Right lobe of liver (tissue), 6 donors: ENCODE results near the gene TRAPPC2L. TPM values are rescaled to one million over a fixed set of nuclear protein-coding genes. Genes with fewer than 3 reads are reported as not detected.

ENCODE experiments used
- ATAC-seq, 4 donors: fragments of 200-7000 bp; cut with Tn5 transposase; one replicate each; pipeline ENCODE4 v1.9.1; 2020; ENCODE audit warnings: mild to moderate bottlenecking in 4 of 4, moderate library complexity in 4 of 4
- DNase-seq, 3 donors: peaks; one replicate each; pipeline ENCODE4 v3.0.0-alpha.2; 2020
- H3K27ac ChIP-seq, 3 donors: fragments of 200-600 bp; one replicate each; pipeline ENCODE4 v1.8.0; 2022
- H3K27me3 ChIP-seq, 2 donors: fragments of 200-600 bp; one replicate each; pipeline ENCODE4 v1.8.0; 2022
- H3K36me3 ChIP-seq, 4 donors: fragments of 200-600 bp; sonication (generic) in 1 of 4; one replicate each; pipeline versions ENCODE4 v1.5.1 to v1.8.0; 2017 to 2022; ENCODE audit warnings: control low read depth in 1 of 4
- H3K4me1 ChIP-seq, 4 donors: fragments of 200-600 bp; sonication (generic) in 1 of 4; one replicate each; pipeline versions ENCODE4 v1.5.1 to v1.8.0; 2017 to 2022; ENCODE audit warnings: control low read depth in 1 of 4
- H3K4me3 ChIP-seq, 3 donors: fragments of 200-600 bp; one replicate each; pipeline ENCODE4 v1.8.0; 2022
- H3K9me3 ChIP-seq, 4 donors: fragments of 200-600 bp; sonication (generic) in 1 of 4; one replicate each; pipeline versions ENCODE4 v1.5.1 to v1.8.0; 2017 to 2022; ENCODE audit warnings: control low read depth in 1 of 4
- POLR2A ChIP-seq: fragments of 450-650 bp; IDR thresholded peaks from one replicate; pipeline ENCODE4 v1.6.1; 2017; ENCODE audit warnings: antibody characterized with exemption, mild to moderate bottlenecking
- WGBS: methylation state at CpG from one replicate; pipeline ENCODE4 v1.1.6; 2018; ENCODE audit warnings: low coverage, low lambda C conversion rate; ENCODE audit not compliant: insufficient coverage; ENCODE audit errors: missing lambda C conversion rate; 5-methylcytosine and 5-hydroxymethylcytosine counted together
- intact Hi-C, 2 donors: fragments of 100-400 bp; cut with DNase I; formaldehyde crosslinking; loops; one replicate each; pipeline versions ENCODE4 v1.11.2 to v1.14.1; 2022
- total RNA-seq, 6 experiments: library from RNA; depleted of rRNA in 2 of 6; stranded (reverse); fragments of >200 nt in 2 of 6; fragmentation: NEBNext Ultra II Directional in 3 of 6; extraction: Animal tissue kit (Norgen Biotek cat#: 25700) in 3 of 6; gene quantifications; one replicate each; pipeline versions ENCODE4 v1.1.0 to v1.2.4, GENCODE V29; 2016 to 2023
- TF ChIP-seq, protein P1 (sequence below), 4 donors: fragments of 200-600 bp in 3 of 4; fragments of 450-650 bp in 1 of 4; IDR thresholded peaks; one replicate each; pipeline versions ENCODE4 v1.5.1 to v1.8.0; 2016 to 2022; ENCODE audit warnings: antibody characterized with exemption in 4 of 4, mild to moderate bottlenecking in 2 of 4
- donor health status: DM: no; HTN: yes; CAD: no.
- donor health status: DM: no; HTN: no; CAD: no.
- donor health status: DM: no; HTN: no; CAD: no.
- donor health status: DM: no; HTN: yes; CAD: no.
- donor health status: DM: no; HTN: yes; CAD: no.

The TRAPPC2L gene
- total RNA-seq, 6 experiments from 2014 or later, result 15.1 to 25.5 (median 20.1) TPM

DNA sequence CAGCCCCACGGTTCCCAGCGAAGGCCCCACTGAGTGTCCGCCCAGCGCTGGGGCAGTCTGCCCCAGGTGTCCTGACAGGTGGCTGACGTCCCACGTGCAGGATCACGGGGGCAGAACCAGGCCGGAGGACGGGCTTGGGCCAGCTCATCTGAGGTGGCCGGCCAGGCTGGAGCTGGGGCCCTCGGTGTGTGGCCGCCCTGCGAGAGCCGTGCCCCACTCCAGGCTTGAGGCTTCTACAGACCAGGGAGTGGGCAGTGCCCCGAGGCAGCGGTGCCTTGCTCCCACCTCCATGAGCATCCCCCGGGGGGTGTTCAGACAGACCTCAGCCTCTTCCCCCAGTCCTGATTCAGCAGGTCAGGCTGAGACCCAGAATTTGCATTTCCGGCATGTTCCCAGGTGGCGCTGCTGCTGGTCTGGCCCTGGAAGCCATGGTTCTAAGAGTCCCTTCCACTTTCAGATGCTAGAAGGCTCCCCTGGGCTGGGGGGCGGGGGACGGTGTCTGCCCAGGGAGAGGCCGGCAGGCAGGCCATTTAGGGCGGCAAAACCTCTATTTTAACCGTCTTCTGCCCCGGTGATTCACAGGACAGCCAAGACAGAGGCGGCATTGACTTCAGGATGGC, 44.9 kb downstream of the TRAPPC2L start:
- no peak for ATAC-seq
- Histone ChIP-seq H3K27me3 (no peaks in the 10 kb centered on the region), H3K9me3 (no peaks in the 10 kb centered on the region), H3K4me1 (no peaks in the 10 kb centered on the region), H3K36me3 (no peaks in the 10 kb centered on the region), H3K27ac (no peak overlapping the region), H3K4me3 (no peak overlapping the region)
- DNase-seq, result no peak
- intact Hi-C loops, result no loop called here
- no peak for TF ChIP-seq POLR2A
- TF ChIP-seq, protein P1, sequence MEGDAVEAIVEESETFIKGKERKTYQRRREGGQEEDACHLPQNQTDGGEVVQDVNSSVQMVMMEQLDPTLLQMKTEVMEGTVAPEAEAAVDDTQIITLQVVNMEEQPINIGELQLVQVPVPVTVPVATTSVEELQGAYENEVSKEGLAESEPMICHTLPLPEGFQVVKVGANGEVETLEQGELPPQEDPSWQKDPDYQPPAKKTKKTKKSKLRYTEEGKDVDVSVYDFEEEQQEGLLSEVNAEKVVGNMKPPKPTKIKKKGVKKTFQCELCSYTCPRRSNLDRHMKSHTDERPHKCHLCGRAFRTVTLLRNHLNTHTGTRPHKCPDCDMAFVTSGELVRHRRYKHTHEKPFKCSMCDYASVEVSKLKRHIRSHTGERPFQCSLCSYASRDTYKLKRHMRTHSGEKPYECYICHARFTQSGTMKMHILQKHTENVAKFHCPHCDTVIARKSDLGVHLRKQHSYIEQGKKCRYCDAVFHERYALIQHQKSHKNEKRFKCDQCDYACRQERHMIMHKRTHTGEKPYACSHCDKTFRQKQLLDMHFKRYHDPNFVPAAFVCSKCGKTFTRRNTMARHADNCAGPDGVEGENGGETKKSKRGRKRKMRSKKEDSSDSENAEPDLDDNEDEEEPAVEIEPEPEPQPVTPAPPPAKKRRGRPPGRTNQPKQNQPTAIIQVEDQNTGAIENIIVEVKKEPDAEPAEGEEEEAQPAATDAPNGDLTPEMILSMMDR (IDR thresholded peaks at IDR 0.05), result no peak
- 69% methylated on average over 5 of the region's 26 CpGs for WGBS

DNA sequence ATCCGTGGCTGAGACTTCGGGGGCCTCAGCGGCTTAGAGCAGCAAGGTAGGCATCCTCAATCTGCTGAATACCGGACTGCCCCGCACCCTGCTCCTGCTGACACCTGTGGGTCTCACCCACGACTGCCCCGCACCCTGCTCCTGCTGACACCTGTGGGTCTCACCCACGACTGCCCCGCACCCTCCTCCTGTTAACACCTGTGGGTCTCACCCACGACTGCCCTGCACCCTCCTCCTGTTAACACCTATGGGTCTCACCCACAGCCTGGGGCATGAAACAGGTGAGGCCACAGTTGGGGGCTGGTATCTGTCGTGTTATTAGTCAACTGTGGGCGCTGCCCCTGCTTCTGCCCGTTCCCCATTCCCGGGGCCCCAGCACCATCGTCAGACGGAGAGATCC, 45.8 kb downstream of the TRAPPC2L start:
- intact Hi-C loops, result no loop called here
- TF ChIP-seq POLR2A, result no peak
- TF ChIP-seq, protein P1 (IDR thresholded peaks at IDR 0.05), result no peak
- WGBS, result 77% methylated on average over 4 of the region's 16 CpGs
- Histone ChIP-seq H3K27ac (no peak overlapping the region), H3K4me1 (no peaks in the 10 kb centered on the region), H3K36me3 (no peaks in the 10 kb centered on the region), H3K9me3 (no peaks in the 10 kb centered on the region), H3K27me3 (no peaks in the 10 kb centered on the region), H3K4me3 (no peak overlapping the region)
- no peak for DNase-seq
- no peak for ATAC-seq

DNA sequence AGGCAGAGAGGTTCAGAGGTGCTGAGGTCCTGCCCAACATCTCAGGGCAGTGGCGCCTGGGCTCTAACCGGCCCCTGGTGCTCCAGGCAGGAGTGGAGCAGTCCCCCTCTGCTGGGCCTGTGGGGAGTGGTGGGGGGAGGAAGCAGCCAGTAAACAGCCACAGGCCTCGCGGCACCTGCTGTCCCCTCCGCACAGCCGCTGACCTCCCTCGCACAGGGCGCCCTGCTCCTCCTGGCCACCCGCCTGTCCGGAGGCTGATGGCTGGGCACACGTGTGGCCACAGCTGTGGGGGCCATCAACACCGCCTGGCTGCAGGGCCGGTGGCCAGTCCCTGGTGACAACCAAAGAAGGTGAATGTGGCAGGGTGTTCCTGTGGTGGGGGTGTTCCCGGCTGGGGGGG, 46.3 kb downstream of the TRAPPC2L start:
- Histone ChIP-seq H3K36me3 (no peaks in the 10 kb centered on the region), H3K9me3 (no peaks in the 10 kb centered on the region), H3K4me3 (no peak overlapping the region), H3K4me1 (no peaks in the 10 kb centered on the region), H3K27me3 (no peaks in the 10 kb centered on the region), H3K27ac (no peak overlapping the region)
- intact Hi-C loops, result no loop called here
- 49% methylated on average over 6 of the region's 14 CpGs for WGBS
- TF ChIP-seq, protein P1 (IDR thresholded peaks at IDR 0.05), result no peak
- no peak for TF ChIP-seq POLR2A
- DNase-seq (no peak), ATAC-seq (no peak)

DNA sequence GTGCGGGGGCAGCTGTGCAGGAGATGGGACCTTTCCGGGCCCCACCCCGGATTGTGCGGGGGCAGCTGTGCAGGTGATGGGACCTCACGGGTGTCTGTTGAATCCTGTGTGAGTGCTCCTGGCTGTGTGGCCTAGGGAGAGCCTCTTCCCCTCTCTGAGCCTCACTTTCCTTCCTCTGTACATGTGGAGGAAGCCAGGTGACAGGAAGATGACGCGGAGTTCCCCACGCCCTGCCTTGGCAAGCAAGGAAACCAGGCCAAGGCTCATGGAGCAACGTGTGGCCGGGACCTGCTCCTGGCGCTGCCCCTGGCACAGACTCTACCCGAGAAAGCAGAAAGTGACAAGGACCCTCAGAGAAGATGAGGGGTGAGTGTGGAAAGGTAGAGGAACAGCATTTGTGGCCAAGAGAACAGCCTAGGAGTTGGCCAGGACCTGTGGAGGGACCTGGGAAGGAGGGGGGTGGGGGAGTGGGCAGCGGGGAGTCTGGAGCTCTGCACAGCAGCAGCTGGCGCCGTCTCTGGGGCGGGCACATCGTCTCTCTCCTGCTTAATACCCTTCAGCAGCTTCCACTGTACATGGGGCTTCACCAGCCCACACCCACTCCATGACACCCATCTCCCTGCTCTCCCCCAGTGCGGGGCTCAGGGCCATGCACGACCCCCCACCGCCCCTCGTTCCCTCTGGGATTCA, 47.9 kb downstream of the TRAPPC2L start:
- WGBS, result 64% methylated on average over 6 of the region's 21 CpGs
- ATAC-seq, result no peak

More for the DNA sequence above, 47.9 kb downstream of the TRAPPC2L start:
- Histone ChIP-seq H3K9me3 (no peaks in the 10 kb centered on the region), H3K4me1 (no peaks in the 10 kb centered on the region), H3K27ac (no peak overlapping the region), H3K36me3 (no peaks in the 10 kb centered on the region), H3K27me3 (no peaks in the 10 kb centered on the region), H3K4me3 (no peak overlapping the region)
- intact Hi-C loops, result no loop called here
- TF ChIP-seq POLR2A, result no peak
- TF ChIP-seq, protein P1 (IDR thresholded peaks at IDR 0.05), result no peak
- no peak for DNase-seq
